Body of pancreas (tissue), 4 donors: ENCODE data around the gene SIM1. TPM values are rescaled to one million over a fixed set of nuclear protein-coding genes. Genes with fewer than 3 reads are reported as not detected.

Experiments
- ATAC-seq: fragments of 150-250 bp; one replicate; pipeline ENCODE4 v1.9.1; 2016
- DNase-seq, 4 donors: peaks; one replicate each; pipeline ENCODE4 v3.0.0-alpha.2; 2019
- H3K27ac ChIP-seq, 4 donors: fragments of 200-600 bp; sonication (generic); 1 replicate in 3 of 4; 2 replicates in 1 of 4; pipeline versions ENCODE4 v1.5.1 to v1.6.1; 2016 to 2019; ENCODE audit warnings: mild to moderate bottlenecking in 1 of 4, mixed read lengths in 1 of 4, moderate library complexity in 1 of 4
- H3K27me3 ChIP-seq, 2 donors: fragments of 200-600 bp; sonication (generic); one replicate each; pipeline ENCODE4 v1.6.0; 2016; ENCODE audit warnings: mild to moderate bottlenecking in 1 of 2
- H3K36me3 ChIP-seq, 2 donors: fragments of 200-600 bp; sonication (generic); replicated peaks in 1 of 2; 2 replicates each; pipeline ENCODE4 v1.5.1; 2016; ENCODE audit warnings: low read depth in 2 of 2; ENCODE audit not compliant: insufficient read depth in 1 of 2
- H3K4me1 ChIP-seq: fragments of 200-600 bp; sonication (generic); one replicate; pipeline ENCODE4 v1.6.0; 2016
- H3K4me3 ChIP-seq, 2 donors: fragments of 200-600 bp; sonication (generic); 1 replicate in 1 of 2; 2 replicates in 1 of 2; pipeline ENCODE4 v1.5.1; 2016 to 2019
- H3K9me3 ChIP-seq, 3 donors: fragments of 200-600 bp; sonication (generic); 1 replicate in 2 of 3; 2 replicates in 1 of 3; pipeline ENCODE4 v1.5.1; 2016
- CTCF ChIP-seq, 7 experiments: fragments of 450-650 bp in 4 of 7; fragments of 200-600 bp in 3 of 7; sonication (generic) in 3 of 7; IDR thresholded peaks; one replicate each; pipeline ENCODE4 v1.5.1; 2016 to 2019; ENCODE audit warnings: antibody characterized with exemption in 7 of 7
- POLR2A ChIP-seq, 3 donors: fragments of 450-650 bp; IDR thresholded peaks; one replicate each; pipeline ENCODE4 v1.6.1; 2016; ENCODE audit warnings: antibody characterized with exemption in 3 of 3, mild to moderate bottlenecking in 2 of 3
- WGBS, 2 donors: methylation state at CpG; one replicate each; pipeline ENCODE4 v1.1.5; 2017; 5-methylcytosine and 5-hydroxymethylcytosine counted together
- intact Hi-C: fragments of 100-400 bp; cut with DNase I; formaldehyde crosslinking; loops from one replicate; pipeline ENCODE4 v1.15.1; 2023
- total RNA-seq, 2 donors: library from RNA; depleted of rRNA; stranded (reverse); fragments of >200 nt; gene quantifications; one replicate each; pipeline ENCODE4 v1.1.0, GENCODE V29; 2016

The SIM1 gene
- total RNA-seq, 2 donors from 2014 or later = 3.6 to 6.9 TPM

- ATAC-seq = no peak
- H3K27ac ChIP-seq = no peak overlapping the region
Measured at GRCh38 chr6:100467129-100468015, 2.7 kb upstream of the SIM1 start.

GRCh38 chr6:100466410-100467128 is 1.8 kb upstream of the SIM1 start:
- 37 to 67% methylated on average over 21 of the region's 21 CpGs for WGBS, 2 donors
- Histone ChIP-seq H3K4me3 (no peak overlapping the region), H3K4me1 (peaks cover 11% of the 10 kb centered on the region), H3K36me3 (no peaks in the 10 kb centered on the region), H3K27ac (peak overlapping the region in 3 of 4 donors; percentile 78 to 84 (median 79)), H3K9me3 (no peaks in the 10 kb centered on the region), H3K27me3 (peaks cover 0 to 21% of the 10 kb centered on the region in 2 donors)
- TF ChIP-seq POLR2A (IDR thresholded peaks at IDR 0.05) (no peak), CTCF (IDR thresholded peaks at IDR 0.05) (no peak)
- ATAC-seq (no peak), DNase-seq (no peak)
- intact Hi-C loops = no loop called here

More at GRCh38 chr6:100467129-100468015, 2.7 kb upstream of the SIM1 start:
- DNase-seq = no peak
- intact Hi-C loops = no loop called here
- no peaks in the 10 kb centered on the region for H3K36me3 ChIP-seq
- peaks cover 11% of the 10 kb centered on the region for H3K4me1 ChIP-seq
- peaks cover 0 to 21% of the 10 kb centered on the region in 2 donors for H3K27me3 ChIP-seq
- no peaks in the 10 kb centered on the region for H3K9me3 ChIP-seq
- H3K4me3 ChIP-seq = no peak overlapping the region
- TF ChIP-seq POLR2A (IDR thresholded peaks at IDR 0.05) = no peak
- TF ChIP-seq CTCF (IDR thresholded peaks at IDR 0.05) = no peak
- WGBS, 2 donors = 63 to 71% methylated on average over 45 to 48 of the region's 49 CpGs

- Histone ChIP-seq H3K27me3 (peaks cover 0 to 27% of the 10 kb centered on the region in 2 donors), H3K4me1 (peaks cover 16% of the 10 kb centered on the region), H3K27ac (peak overlapping the region in 3 of 4 donors; percentile 78 to 84 (median 79)), H3K36me3 (no peaks in the 10 kb centered on the region), H3K9me3 (no peaks in the 10 kb centered on the region), H3K4me3 (no peak overlapping the region)
- TF ChIP-seq POLR2A (IDR thresholded peaks at IDR 0.05) = no peak
- TF ChIP-seq CTCF (IDR thresholded peaks at IDR 0.05) = no peak
- WGBS, 2 donors = 29 to 61% methylated on average over 20 of the region's 20 CpGs
- intact Hi-C loops = no loop called here
- no peak for ATAC-seq
- DNase-seq = no peak
Measured at GRCh38 chr6:100465701-100466409, 1.1 kb upstream of the SIM1 start.

- TF ChIP-seq POLR2A (IDR thresholded peaks at IDR 0.05) (peak in 2 of 3 donors; percentile 5 to 7), CTCF (IDR thresholded peaks at IDR 0.05) (no peak)
- peaks cover 0 to 31% of the 10 kb centered on the region in 2 donors for H3K27me3 ChIP-seq
- DNase-seq = peak in 2 of 4 donors; percentile 19 to 50
- intact Hi-C loops = no loop called here
- peaks cover 16% of the 10 kb centered on the region for H3K4me1 ChIP-seq
- H3K4me3 ChIP-seq = peak overlapping the region in 1 of 2 donors; percentile 31
- H3K27ac ChIP-seq = peak overlapping the region; percentile 48 to 84 (median 78)
- 3 to 11% methylated on average over 18 to 46 of the region's 46 CpGs for WGBS, 2 donors
- no peaks in the 10 kb centered on the region for H3K36me3 ChIP-seq
- H3K9me3 ChIP-seq = no peaks in the 10 kb centered on the region
- ATAC-seq = peak; percentile 34
Measured at GRCh38 chr6:100464162-100464851, 414 bp downstream of the SIM1 start.
